DND-41 (cell line): ENCODE data around the gene LCN6.

Experiments used
- CTCF ChIP-seq: IDR thresholded peaks from 2 replicates; pipeline ENCODE4 v1.5.1; 2012; ENCODE audit warnings: borderline replicate concordance, low read length, moderate library complexity, mild to moderate bottlenecking; ENCODE audit not compliant: poor library complexity, severe bottlenecking; ENCODE audit errors: extremely low read depth
- EZH2 ChIP-seq: IDR thresholded peaks from 3 replicates; pipeline ENCODE4 v1.6.1; 2012; ENCODE audit warnings: borderline replicate concordance, low read depth, mild to moderate bottlenecking, moderate library complexity, low read length, inconsistent platforms; ENCODE audit not compliant: severe bottlenecking

- TF ChIP-seq CTCF = no peak
- no peak for TF ChIP-seq EZH2
Measured at GRCh38 chr9:136795000-136795348, 46.6 kb upstream of the LCN6 start.
